GM19328 (cell line): ENCODE measurements around the gene CACNA1H.

Source experiments
- ATAC-seq: cut with Tn5 transposase; IDR thresholded peaks from one replicate; pipeline ENCODE4 v1.9.1; 2021; ENCODE audit warnings: mild to moderate bottlenecking, moderate library complexity; ENCODE audit not compliant: unreplicated experiment

Gene CACNA1H

GRCh38 chr16:1171001-1171400 lies 18.1 kb downstream of the CACNA1H start:
- ATAC-seq: no peak

- no peak for ATAC-seq
Observed at GRCh38 chr16:1171854-1172428, 19.0 kb downstream of the CACNA1H start.

GRCh38 chr16:1172651-1173050 lies 19.7 kb downstream of the CACNA1H start:
- no peak for ATAC-seq

GRCh38 chr16:1173788-1174451 lies 21.0 kb downstream of the CACNA1H start:
- no peak for ATAC-seq

- no peak for ATAC-seq
Observed at GRCh38 chr16:1174477-1175357, 21.8 kb downstream of the CACNA1H start.

GRCh38 chr16:1175566-1176279 lies 22.8 kb downstream of the CACNA1H start:
- ATAC-seq: no peak

- no peak for ATAC-seq
Observed at GRCh38 chr16:1176280-1176897, 23.5 kb downstream of the CACNA1H start.

GRCh38 chr16:1177053-1177452 lies 24.1 kb downstream of the CACNA1H start:
- no peak for ATAC-seq

GRCh38 chr16:1177750-1178149 lies 24.8 kb downstream of the CACNA1H start:
- ATAC-seq: no peak

- no peak for ATAC-seq
Observed at GRCh38 chr16:1178295-1178910, 25.5 kb downstream of the CACNA1H start.

GRCh38 chr16:1180549-1181403 lies 27.9 kb downstream of the CACNA1H start:
- ATAC-seq: no peak

GRCh38 chr16:1181404-1182315 lies 28.8 kb downstream of the CACNA1H start:
- ATAC-seq: no peak

GRCh38 chr16:1182316-1182671 lies 29.4 kb downstream of the CACNA1H start:
- ATAC-seq: no peak

GRCh38 chr16:1182950-1183907 lies 30.3 kb downstream of the CACNA1H start:
- no peak for ATAC-seq

- no peak for ATAC-seq
Observed at GRCh38 chr16:1184156-1184868, 31.4 kb downstream of the CACNA1H start.

GRCh38 chr16:1184980-1185379 lies 32.1 kb downstream of the CACNA1H start:
- no peak for ATAC-seq
